ENCODE measurements around the gene NPAS3. TPM values are rescaled to one million over a fixed set of nuclear protein-coding genes. Genes with fewer than 3 reads are reported as not detected.

NPAS3 gene
- total RNA-seq, 1 experiment from 2014 or later = 15.6 TPM

DNA sequence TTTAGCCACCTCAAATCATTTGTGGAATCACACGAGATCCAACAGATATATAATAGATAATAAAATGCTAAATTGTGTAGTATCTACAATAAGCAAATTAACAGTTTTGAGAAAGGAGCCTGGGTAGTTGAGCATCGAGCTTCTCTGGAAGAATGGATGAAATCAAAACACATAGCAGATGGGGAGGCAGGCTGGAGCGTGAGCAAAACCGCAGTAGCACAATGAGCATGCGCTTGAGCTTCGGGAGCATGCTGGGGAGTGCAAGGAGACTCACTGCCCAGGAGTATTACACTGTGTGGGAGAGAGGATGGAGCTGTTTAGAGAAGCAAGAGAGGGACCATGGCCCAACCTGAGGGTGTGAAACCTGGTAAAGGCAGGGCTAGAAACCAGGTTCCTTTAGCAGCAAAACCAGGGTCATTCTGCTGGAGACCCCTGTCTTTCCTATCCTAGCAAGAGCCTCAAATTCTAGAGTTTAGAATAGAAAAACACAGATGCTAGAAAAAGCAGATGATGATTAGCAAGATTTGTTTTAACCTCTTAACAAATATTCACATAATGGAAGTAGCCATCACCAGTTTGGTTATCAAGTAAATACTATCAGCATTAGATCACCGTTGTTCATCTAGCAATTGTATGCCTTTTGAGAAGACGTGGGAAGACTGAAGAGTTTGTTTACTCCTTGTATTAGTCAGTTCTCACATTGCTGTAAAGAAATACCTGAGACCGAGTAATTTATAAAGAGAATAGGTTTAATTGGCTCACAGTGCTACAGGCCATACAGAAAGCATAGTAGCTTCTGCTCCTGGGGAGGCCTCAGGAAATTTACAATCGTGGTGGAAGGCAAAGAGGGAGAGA lies 527.4 kb downstream of the NPAS3 start:
- H3K27ac ChIP-seq (ENCODE audit: low read depth, low read length, poor library complexity, severe bottlenecking) = no peak overlapping the region
- no peaks in the 10 kb centered on the region for H3K27me3 ChIP-seq (replicated peaks; ENCODE audit: insufficient read depth, low read depth, low read length, poor library complexity)
- TF ChIP-seq CTCF (conservative IDR thresholded peaks at IDR 0.05; ENCODE audit: low read depth, low read length) (no peak), EZH2 (IDR thresholded peaks at IDR 0.05; ENCODE audit: borderline replicate concordance, low read depth, low read length, poor library complexity, severe bottlenecking) (no peak)
- no peak overlapping the region for H3K4me3 ChIP-seq (ENCODE audit: low read depth, low read length, poor library complexity, severe bottlenecking)
- no peak for DNase-seq (ENCODE audit: low spot score)
- POLR2A ChIA-PET (ENCODE audit: low non-redundant PET) = no interaction called here
- BruUV-seq (replicated peaks) = no TSS peak
- intact Hi-C loops (cut with micrococcal nuclease; ENCODE audit: unreplicated experiment) = no loop called here
- no peaks in the 10 kb centered on the region for H3K9me3 ChIP-seq (ENCODE audit: low read depth, low read length, poor library complexity, severe bottlenecking)
- H3K36me3 ChIP-seq (ENCODE audit: insufficient read depth, low read length, poor library complexity, severe bottlenecking) = no peaks in the 10 kb centered on the region
- CTCF ChIA-PET = no interaction called here
- peaks cover 23% of the 10 kb centered on the region for H3K4me1 ChIP-seq (ENCODE audit: insufficient read depth, low read length, poor library complexity, severe bottlenecking)

- peak overlapping the region; percentile 59 for H3K27ac ChIP-seq (ENCODE audit: low read depth, low read length, poor library complexity, severe bottlenecking)
- peak; percentile 72 for DNase-seq (ENCODE audit: low spot score)
- no peaks in the 10 kb centered on the region for H3K27me3 ChIP-seq (replicated peaks; ENCODE audit: insufficient read depth, low read depth, low read length, poor library complexity)
- no peaks in the 10 kb centered on the region for H3K36me3 ChIP-seq (ENCODE audit: insufficient read depth, low read length, poor library complexity, severe bottlenecking)
- H3K9me3 ChIP-seq (ENCODE audit: low read depth, low read length, poor library complexity, severe bottlenecking) = no peaks in the 10 kb centered on the region
- H3K4me3 ChIP-seq (ENCODE audit: low read depth, low read length, poor library complexity, severe bottlenecking) = no peak overlapping the region
- no peak for TF ChIP-seq CTCF (conservative IDR thresholded peaks at IDR 0.05; ENCODE audit: low read depth, low read length)
- no peak for TF ChIP-seq EZH2 (IDR thresholded peaks at IDR 0.05; ENCODE audit: borderline replicate concordance, low read depth, low read length, poor library complexity, severe bottlenecking)
- CTCF ChIA-PET = no interaction called here
- peaks cover 23% of the 10 kb centered on the region for H3K4me1 ChIP-seq (ENCODE audit: insufficient read depth, low read length, poor library complexity, severe bottlenecking)
- no TSS peak for BruUV-seq (replicated peaks)
- POLR2A ChIA-PET (ENCODE audit: low non-redundant PET) = no interaction called here
- intact Hi-C loops (cut with micrococcal nuclease; ENCODE audit: unreplicated experiment) = no loop called here
Observed at GRCh38 chr14:33467971-33468370, 529.3 kb downstream of the NPAS3 start.

DNA sequence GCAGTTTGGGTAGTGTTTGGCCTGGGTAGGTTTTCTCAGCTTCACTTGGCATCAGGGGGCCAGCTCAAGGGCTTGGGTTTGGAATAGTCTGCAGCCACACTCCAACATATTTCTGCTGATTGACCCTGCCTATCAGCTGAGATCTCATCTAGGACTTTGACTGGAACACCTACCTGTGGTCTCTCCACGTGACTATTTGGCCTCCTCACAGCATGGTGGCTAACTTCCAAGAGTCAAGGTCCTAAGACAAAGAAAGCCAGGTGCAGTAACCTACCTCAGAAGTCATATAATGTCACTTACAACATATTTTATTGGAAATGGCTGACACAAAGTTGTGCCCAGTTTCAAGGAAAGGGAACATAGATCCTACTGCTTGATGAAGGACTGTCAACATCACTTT lies 531.2 kb downstream of the NPAS3 start:
- Histone ChIP-seq H3K27ac (ENCODE audit: low read depth, low read length, poor library complexity, severe bottlenecking) (no peak overlapping the region), H3K4me1 (ENCODE audit: insufficient read depth, low read length, poor library complexity, severe bottlenecking) (peaks cover 24% of the 10 kb centered on the region), H3K36me3 (ENCODE audit: insufficient read depth, low read length, poor library complexity, severe bottlenecking) (no peaks in the 10 kb centered on the region), H3K4me3 (ENCODE audit: low read depth, low read length, poor library complexity, severe bottlenecking) (no peak overlapping the region), H3K27me3 (replicated peaks; ENCODE audit: insufficient read depth, low read depth, low read length, poor library complexity) (no peaks in the 10 kb centered on the region), H3K9me3 (ENCODE audit: low read depth, low read length, poor library complexity, severe bottlenecking) (no peaks in the 10 kb centered on the region)
- no TSS peak for BruUV-seq (replicated peaks)
- CTCF ChIA-PET = no interaction called here
- TF ChIP-seq EZH2 (IDR thresholded peaks at IDR 0.05; ENCODE audit: borderline replicate concordance, low read depth, low read length, poor library complexity, severe bottlenecking) = no peak
- TF ChIP-seq CTCF (conservative IDR thresholded peaks at IDR 0.05; ENCODE audit: low read depth, low read length) = no peak
- DNase-seq (ENCODE audit: low spot score) = no peak
- POLR2A ChIA-PET (ENCODE audit: low non-redundant PET) = interaction anchor here (0.7 kb wide), 1 partner anchor 297 kb away, joined by 4 read pairs; no protein-coding TSS in a partner anchor
- intact Hi-C loops (cut with micrococcal nuclease; ENCODE audit: unreplicated experiment) = no loop called here
